Measurements from ENCODE around the gene ETDB.
"Not testable (repeated sequence)": the region's sequence is repeated elsewhere in the genome, so short reads cannot be mapped to it uniquely, and the experiment has no call there.

The ETDB gene

GRCh38 chrX:135109554-135109953 is 10.8 kb downstream of the ETDB start:
- in situ Hi-C loops (cut with HindIII; ENCODE audit: low sequenced_read_pairs), result no loop called here
- no peak overlapping the region for H3K4me3 ChIP-seq (ENCODE audit: low read depth, low read length)
- no peak for TF ChIP-seq CTCF (IDR thresholded peaks at IDR 0.05; ENCODE audit: low read depth, low read length, missing control alignments)
- no peak for DNase-seq (ENCODE audit: low read depth)

GRCh38 chrX:135099493-135099783 is 20.9 kb downstream of the ETDB start:
- in situ Hi-C loops (cut with HindIII; ENCODE audit: low sequenced_read_pairs), result no loop called here
- DNase-seq (ENCODE audit: low read depth), result no peak
- no peak for TF ChIP-seq CTCF (IDR thresholded peaks at IDR 0.05; ENCODE audit: low read depth, low read length, missing control alignments)
- H3K4me3 ChIP-seq (ENCODE audit: low read depth, low read length), result no peak overlapping the region

GRCh38 chrX:135097196-135097744 is 23.1 kb downstream of the ETDB start:
- DNase-seq (ENCODE audit: low read depth); in situ Hi-C loops (cut with HindIII; ENCODE audit: low sequenced_read_pairs): not testable (repeated sequence)
- peak overlapping the region; percentile 45 for H3K4me3 ChIP-seq (ENCODE audit: low read depth, low read length)

- in situ Hi-C loops (cut with HindIII; ENCODE audit: low sequenced_read_pairs), result no loop called here
- no peak overlapping the region for H3K4me3 ChIP-seq (ENCODE audit: low read depth, low read length)
- no peak for DNase-seq (ENCODE audit: low read depth)
- no peak for TF ChIP-seq CTCF (IDR thresholded peaks at IDR 0.05; ENCODE audit: low read depth, low read length, missing control alignments)
Observed at GRCh38 chrX:135095715-135096114, 24.6 kb downstream of the ETDB start.

GRCh38 chrX:135094726-135095125 is 25.6 kb downstream of the ETDB start:
- in situ Hi-C loops (cut with HindIII; ENCODE audit: low sequenced_read_pairs), result no loop called here
- no peak for TF ChIP-seq CTCF (IDR thresholded peaks at IDR 0.05; ENCODE audit: low read depth, low read length, missing control alignments)
- DNase-seq (ENCODE audit: low read depth), result no peak
- no peak overlapping the region for H3K4me3 ChIP-seq (ENCODE audit: low read depth, low read length)

- TF ChIP-seq CTCF (IDR thresholded peaks at IDR 0.05; ENCODE audit: low read depth, low read length, missing control alignments), result no peak
- no peak overlapping the region for H3K4me3 ChIP-seq (ENCODE audit: low read depth, low read length)
- DNase-seq (ENCODE audit: low read depth), result no peak
- in situ Hi-C loops (cut with HindIII; ENCODE audit: low sequenced_read_pairs), result no loop called here
Observed at GRCh38 chrX:135089126-135089525, 31.2 kb downstream of the ETDB start.

GRCh38 chrX:135087867-135088266 is 32.5 kb downstream of the ETDB start:
- in situ Hi-C loops (cut with HindIII; ENCODE audit: low sequenced_read_pairs), result no loop called here
- TF ChIP-seq CTCF (IDR thresholded peaks at IDR 0.05; ENCODE audit: low read depth, low read length, missing control alignments), result no peak
- no peak overlapping the region for H3K4me3 ChIP-seq (ENCODE audit: low read depth, low read length)
- no peak for DNase-seq (ENCODE audit: low read depth)

Measured in astrocyte of the cerebellum (primary cell).